GM12872 (cell line): ENCODE measurements around the gene SKI.

ENCODE experiments used
- CTCF ChIP-seq: IDR thresholded peaks from 3 replicates; pipeline ENCODE4 v1.5.1; 2011; ENCODE audit warnings: low read depth, mild to moderate bottlenecking, low read length, moderate library complexity; ENCODE audit not compliant: insufficient read depth

SKI gene

GRCh38 chr1:2278591-2279209 lies 50.6 kb downstream of the SKI start:
- no peak for TF ChIP-seq CTCF

GRCh38 chr1:2279210-2279639 lies 51.1 kb downstream of the SKI start:
- no peak for TF ChIP-seq CTCF

GRCh38 chr1:2279817-2280216 lies 51.7 kb downstream of the SKI start:
- TF ChIP-seq CTCF: no peak

GRCh38 chr1:2282556-2283270 lies 54.6 kb downstream of the SKI start:
- TF ChIP-seq CTCF: no peak

- TF ChIP-seq CTCF: no peak
These were observed 55.4 kb downstream of the SKI start for GRCh38 chr1:2283371-2283990.

GRCh38 chr1:2283991-2284895 lies 56.1 kb downstream of the SKI start:
- TF ChIP-seq CTCF: no peak

GRCh38 chr1:2284932-2285331 lies 56.8 kb downstream of the SKI start:
- TF ChIP-seq CTCF: no peak
